HG02623 (cell line): ENCODE results near the gene SPAG4.

Source experiments
- ATAC-seq: cut with Tn5 transposase; IDR thresholded peaks from one replicate; pipeline ENCODE4 v1.9.1; 2021; ENCODE audit warnings: moderate library complexity; ENCODE audit not compliant: unreplicated experiment

The SPAG4 gene

GRCh38 chr20:35652641-35653429, 37.2 kb downstream of the SPAG4 start:
- ATAC-seq = no peak

GRCh38 chr20:35653430-35653734, 37.8 kb downstream of the SPAG4 start:
- ATAC-seq = no peak

- no peak for ATAC-seq
These were observed 38.3 kb downstream of the SPAG4 start for GRCh38 chr20:35653893-35654292.

GRCh38 chr20:35654415-35654814, 38.8 kb downstream of the SPAG4 start:
- ATAC-seq = no peak

- no peak for ATAC-seq
These were observed 41.6 kb downstream of the SPAG4 start for GRCh38 chr20:35657271-35657670.

GRCh38 chr20:35660122-35660937, 44.7 kb downstream of the SPAG4 start:
- ATAC-seq = no peak

GRCh38 chr20:35661053-35661452, 45.4 kb downstream of the SPAG4 start:
- no peak for ATAC-seq

- no peak for ATAC-seq
These were observed 46.3 kb downstream of the SPAG4 start for GRCh38 chr20:35661908-35662307.

- no peak for ATAC-seq
These were observed 46.9 kb downstream of the SPAG4 start for GRCh38 chr20:35662551-35662950.

- peak; percentile 11 for ATAC-seq
These were observed 48.2 kb downstream of the SPAG4 start for GRCh38 chr20:35663516-35664465.

- peak; percentile 69 for ATAC-seq
These were observed 49.0 kb downstream of the SPAG4 start, which contains the start of the genes CPNE1 and RBM12 for GRCh38 chr20:35664466-35665206. Gene CPNE1 (minus strand): TSS chr20:35664900. CDS start chr20:35632923, 31,977 bp downstream. Gene RBM12 (minus strand): TSS chr20:35664900. CDS start chr20:35655322, 9,578 bp downstream.

GRCh38 chr20:35665949-35666288, 50.3 kb downstream of the SPAG4 start:
- ATAC-seq = no peak

GRCh38 chr20:35669221-35669620, 53.6 kb downstream of the SPAG4 start:
- ATAC-seq = no peak

GRCh38 chr20:35669681-35670080, 54.1 kb downstream of the SPAG4 start:
- no peak for ATAC-seq
